Kidney epithelial cell (primary cell): Measurements from ENCODE around the gene RAVER1. TPM values are rescaled to one million over a fixed set of nuclear protein-coding genes. Genes with fewer than 3 reads are reported as not detected.

Experiments
- DNase-seq: peaks from one replicate; pipeline ENCODE4 v3.0.0-alpha.2; 2010; ENCODE audit warnings: low read depth
- H3K27me3 ChIP-seq: 2 replicates; pipeline ENCODE4 v1.6.0; 2011; ENCODE audit warnings: low read length; ENCODE audit not compliant: control insufficient read depth, insufficient read depth
- H3K36me3 ChIP-seq: 2 replicates; pipeline ENCODE4 v1.5.1; 2011; ENCODE audit warnings: low read length; ENCODE audit not compliant: control insufficient read depth, insufficient read depth
- H3K4me3 ChIP-seq: 2 replicates; pipeline ENCODE4 v1.5.1; 2011; ENCODE audit warnings: low read depth, mild to moderate bottlenecking, control low read depth, low read length
- total RNA-seq: library from RNA; depleted of rRNA; stranded (reverse); fragments of >200 nt; gene quantifications from 2 replicates; pipeline ENCODE4 v1.2.3, GENCODE V29; 2015
- TF ChIP-seq, protein P1 (sequence below): IDR thresholded peaks from 2 replicates; pipeline ENCODE4 v1.5.1; 2011; ENCODE audit warnings: mild to moderate bottlenecking, moderate library complexity, low read length, control low read depth, inconsistent platforms; ENCODE audit not compliant: insufficient read depth, poor library complexity, severe bottlenecking

Gene RAVER1
- total RNA-seq, 1 donor from 2014 or later: 32.9 TPM

DNA sequence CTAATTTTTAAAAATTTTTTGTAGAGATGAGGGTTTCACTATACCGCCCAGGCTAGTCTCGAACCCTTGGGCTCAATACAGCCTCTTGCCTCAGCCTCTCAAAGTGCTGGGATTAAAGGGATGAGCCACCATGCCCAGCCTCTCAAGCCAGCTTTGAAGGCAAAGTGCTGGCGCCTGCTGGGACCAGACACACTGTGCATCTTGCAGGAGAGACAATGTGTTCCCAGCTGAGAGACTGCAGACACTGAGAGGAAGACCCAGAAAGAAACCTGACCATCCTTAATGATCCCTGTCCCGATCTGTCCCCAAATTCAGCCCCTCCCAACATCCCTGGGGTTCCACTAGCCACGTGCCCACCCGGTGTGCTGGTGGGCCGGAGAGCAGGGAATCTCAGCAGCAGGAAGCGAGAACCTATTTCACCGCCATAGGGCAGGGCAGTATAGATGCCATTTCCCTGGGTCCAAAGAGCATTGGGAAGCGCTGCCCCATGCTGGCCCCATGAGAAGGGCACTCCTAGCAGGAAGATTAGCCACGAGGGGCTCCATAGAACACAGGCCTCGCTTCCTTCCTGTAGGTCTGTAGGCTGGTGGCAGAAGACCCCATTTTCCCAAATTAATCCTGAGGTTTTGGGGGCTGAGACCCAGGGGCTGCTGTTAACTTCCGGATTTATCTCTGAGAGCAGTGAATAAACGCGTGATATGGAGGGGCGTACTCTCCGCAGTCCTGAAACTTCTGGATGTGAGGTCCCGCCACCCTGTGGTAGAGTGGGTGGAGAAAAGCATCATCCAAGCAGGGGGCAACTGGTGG lies 968 bp downstream of the RAVER1 start:
- H3K36me3 ChIP-seq: peaks cover 5% of the 10 kb centered on the region
- TF ChIP-seq, protein P1, sequence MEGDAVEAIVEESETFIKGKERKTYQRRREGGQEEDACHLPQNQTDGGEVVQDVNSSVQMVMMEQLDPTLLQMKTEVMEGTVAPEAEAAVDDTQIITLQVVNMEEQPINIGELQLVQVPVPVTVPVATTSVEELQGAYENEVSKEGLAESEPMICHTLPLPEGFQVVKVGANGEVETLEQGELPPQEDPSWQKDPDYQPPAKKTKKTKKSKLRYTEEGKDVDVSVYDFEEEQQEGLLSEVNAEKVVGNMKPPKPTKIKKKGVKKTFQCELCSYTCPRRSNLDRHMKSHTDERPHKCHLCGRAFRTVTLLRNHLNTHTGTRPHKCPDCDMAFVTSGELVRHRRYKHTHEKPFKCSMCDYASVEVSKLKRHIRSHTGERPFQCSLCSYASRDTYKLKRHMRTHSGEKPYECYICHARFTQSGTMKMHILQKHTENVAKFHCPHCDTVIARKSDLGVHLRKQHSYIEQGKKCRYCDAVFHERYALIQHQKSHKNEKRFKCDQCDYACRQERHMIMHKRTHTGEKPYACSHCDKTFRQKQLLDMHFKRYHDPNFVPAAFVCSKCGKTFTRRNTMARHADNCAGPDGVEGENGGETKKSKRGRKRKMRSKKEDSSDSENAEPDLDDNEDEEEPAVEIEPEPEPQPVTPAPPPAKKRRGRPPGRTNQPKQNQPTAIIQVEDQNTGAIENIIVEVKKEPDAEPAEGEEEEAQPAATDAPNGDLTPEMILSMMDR: peak; percentile 20
- peak overlapping the region; percentile 97 for H3K4me3 ChIP-seq
- no peaks in the 10 kb centered on the region for H3K27me3 ChIP-seq
- DNase-seq: no peak

DNA sequence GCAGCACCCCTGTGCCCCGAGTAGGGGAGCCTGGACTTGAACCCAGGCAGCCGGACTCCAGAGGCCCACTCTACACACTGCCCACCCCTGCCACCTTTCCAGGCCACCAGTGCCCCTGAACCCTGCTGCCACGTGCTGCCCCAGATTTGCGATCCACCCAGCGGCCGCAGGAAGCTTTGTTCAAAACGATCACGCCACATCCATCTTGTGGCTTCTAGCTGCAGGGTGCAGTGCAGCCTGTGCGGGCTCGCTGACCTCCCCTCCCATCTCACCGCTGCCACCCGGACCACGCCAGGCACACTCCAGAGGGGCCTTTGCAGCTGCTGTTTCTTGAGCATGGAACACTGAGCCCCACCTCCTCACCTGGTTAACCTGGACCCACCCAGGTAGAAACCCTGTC lies 3.8 kb downstream of the RAVER1 start:
- DNase-seq: no peak
- Histone ChIP-seq H3K4me3 (no peak overlapping the region), H3K36me3 (peaks cover 6% of the 10 kb centered on the region), H3K27me3 (no peaks in the 10 kb centered on the region)
- TF ChIP-seq, protein P1: no peak

DNA sequence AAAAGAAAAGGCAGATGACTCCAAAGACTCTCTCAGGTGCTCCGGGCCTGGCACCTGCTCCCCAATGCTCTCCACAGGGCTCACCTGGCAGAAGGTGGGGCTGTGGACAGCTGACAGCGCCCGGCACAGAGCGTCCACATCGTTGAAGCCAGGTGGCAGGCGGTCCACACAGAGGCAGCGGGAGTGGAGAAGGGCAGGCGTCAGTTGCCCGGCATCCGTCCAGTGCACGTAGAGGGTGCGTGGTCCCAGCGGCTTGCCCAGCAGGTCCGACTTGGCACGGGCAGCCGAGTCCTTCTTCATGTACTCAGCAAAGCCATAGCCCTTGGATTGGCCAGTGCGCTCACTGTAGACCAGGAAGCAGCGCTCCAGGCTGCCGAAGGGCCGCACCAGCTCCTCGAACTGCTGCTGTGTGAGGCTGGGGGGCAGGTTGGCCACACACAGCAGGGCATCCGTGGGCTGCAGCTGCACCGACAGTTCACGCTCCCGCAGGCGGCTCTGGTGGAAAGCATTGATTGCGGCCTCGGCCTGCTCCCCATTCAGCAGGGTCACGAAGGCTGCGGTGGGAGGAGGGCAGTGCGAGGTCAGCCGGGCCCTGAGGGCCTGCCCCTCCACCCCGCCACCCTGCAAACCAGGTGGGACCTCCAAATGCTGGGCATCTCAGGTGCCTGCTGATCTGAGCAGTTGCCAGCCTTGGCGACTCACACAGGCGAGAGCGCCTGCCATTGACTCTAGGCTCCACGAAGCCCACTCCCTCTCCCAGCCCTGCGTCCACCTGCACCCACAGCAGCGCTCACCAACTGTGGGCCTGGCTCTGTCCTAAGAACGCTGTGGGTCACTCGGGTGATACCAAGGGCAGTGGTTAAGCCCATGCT lies 4.5 kb downstream of the RAVER1 start:
- peaks cover 6% of the 10 kb centered on the region for H3K36me3 ChIP-seq
- TF ChIP-seq, protein P1: no peak
- H3K27me3 ChIP-seq: no peaks in the 10 kb centered on the region
- no peak for DNase-seq
- no peak overlapping the region for H3K4me3 ChIP-seq

DNA sequence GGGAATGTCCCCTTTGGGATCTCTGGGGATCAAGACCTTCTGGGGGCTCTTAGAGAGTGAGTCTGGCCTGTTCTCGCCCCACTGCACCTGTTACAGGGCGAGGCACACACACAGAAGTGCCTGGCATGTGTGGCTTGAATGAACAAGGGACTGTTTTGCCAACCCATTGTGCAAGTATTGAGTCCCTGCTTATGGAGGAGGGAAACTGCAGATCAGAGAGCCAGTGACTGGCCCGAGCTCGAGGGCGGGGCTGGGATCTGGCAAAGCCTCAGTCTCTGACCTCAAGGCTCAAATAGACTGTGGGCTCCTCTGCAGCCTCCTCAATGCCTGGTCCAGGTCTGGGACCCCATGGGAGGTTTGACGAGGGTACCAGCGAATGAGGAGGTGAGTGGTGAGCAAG lies 5.5 kb downstream of the RAVER1 start:
- no peak for DNase-seq
- Histone ChIP-seq H3K36me3 (peaks cover 6% of the 10 kb centered on the region), H3K4me3 (no peak overlapping the region), H3K27me3 (no peaks in the 10 kb centered on the region)
- TF ChIP-seq, protein P1: no peak

DNA sequence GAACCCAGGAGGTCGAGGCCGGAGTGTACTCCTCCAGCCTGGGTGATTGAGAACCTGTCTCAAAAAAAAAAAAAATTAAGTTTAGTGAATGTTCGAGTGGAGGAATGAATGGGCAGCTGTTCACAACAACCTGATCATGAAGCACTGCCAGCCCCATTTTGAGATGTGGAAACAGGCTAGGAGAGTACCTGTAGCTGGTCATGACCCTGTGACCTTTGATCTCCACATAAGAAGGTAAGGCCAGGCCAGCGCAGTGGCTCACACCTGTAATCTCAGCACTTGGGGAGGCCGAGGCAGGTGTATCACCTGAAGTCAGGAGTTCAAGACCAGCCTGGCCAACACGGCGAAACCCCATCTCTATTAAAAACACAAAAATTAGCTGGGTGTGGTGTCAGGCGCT lies 7.6 kb downstream of the RAVER1 start:
- no peak for DNase-seq
- Histone ChIP-seq H3K27me3 (no peaks in the 10 kb centered on the region), H3K36me3 (peaks cover 6% of the 10 kb centered on the region), H3K4me3 (no peak overlapping the region)
- TF ChIP-seq, protein P1: no peak
